Neural cell (in vitro differentiated cells): Measurements from ENCODE around the gene CEACAM21.

Source experiments
- CTCF ChIP-seq: fragments of 450-650 bp; IDR thresholded peaks from 2 replicates; pipeline ENCODE4 v1.5.1; 2014; ENCODE audit warnings: antibody characterized with exemption, mild to moderate bottlenecking, moderate library complexity; ENCODE audit not compliant: poor library complexity, severe bottlenecking
- REST ChIP-seq: IDR thresholded peaks from 2 replicates; pipeline ENCODE4 v1.6.1; 2012; ENCODE audit warnings: borderline replicate concordance

DNA sequence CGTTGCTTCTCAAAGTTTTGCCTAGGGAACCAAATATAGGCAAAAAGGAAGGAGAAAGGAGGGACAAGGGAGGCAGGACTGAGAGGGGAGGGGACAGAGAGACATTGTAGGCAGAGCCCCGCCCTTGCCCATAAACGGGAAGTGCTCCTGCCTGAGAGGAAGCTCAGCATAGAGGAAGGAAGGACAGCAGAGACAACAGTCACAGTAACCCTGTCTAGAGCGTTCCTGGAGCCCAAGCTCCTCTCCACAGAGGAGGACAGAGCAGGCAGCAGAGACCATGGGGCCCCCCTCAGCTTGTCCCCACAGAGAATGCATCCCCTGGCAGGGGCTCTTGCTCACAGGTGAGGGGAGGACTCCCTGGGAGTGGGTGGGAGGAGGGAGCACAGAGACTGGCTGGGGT is at the start of gene CEACAM21:
- no peak for TF ChIP-seq CTCF
- TF ChIP-seq REST, result no peak
